Measurements from ENCODE around the gene FAM227B.
"Not testable (repeated sequence)": the region's sequence is repeated elsewhere in the genome, so short reads cannot be mapped to it uniquely, and the experiment has no call there.

The FAM227B gene

GRCh38 chr15:49619226-49619625 lies 1.4 kb downstream of the FAM227B start:
- DNase-seq = no peak
- intact Hi-C loops (cut with DNase I) = no loop called here

DNA sequence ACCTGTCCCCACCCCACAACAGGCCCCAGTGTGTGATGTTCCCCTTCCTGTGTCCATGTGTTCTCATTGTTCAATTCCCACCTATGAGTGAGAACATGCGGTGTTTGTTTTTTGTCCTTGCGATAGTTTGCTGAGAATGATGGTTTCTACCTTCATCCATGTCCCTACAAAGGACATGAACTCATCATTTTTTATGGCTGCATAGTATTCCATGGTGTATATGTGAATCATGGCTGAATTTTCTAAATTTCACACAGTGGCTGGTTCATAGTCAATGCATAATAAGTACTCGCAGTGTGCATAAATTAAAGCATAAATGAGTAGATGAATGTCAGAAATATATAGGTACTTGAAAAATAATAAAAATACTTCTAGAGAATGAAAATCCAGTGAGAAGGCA lies 8.4 kb downstream of the FAM227B start:
- DNase-seq; intact Hi-C loops (cut with DNase I): not testable (repeated sequence)

GRCh38 chr15:49610157-49610918 lies 10.3 kb downstream of the FAM227B start:
- DNase-seq = no peak
- intact Hi-C loops (cut with DNase I) = no loop called here

- no peak for DNase-seq
- intact Hi-C loops (cut with DNase I) = no loop called here
Measured at GRCh38 chr15:49606594-49606993, 14.0 kb downstream of the FAM227B start.

- intact Hi-C loops (cut with DNase I) = no loop called here
- peak in 2 of 10 donors; percentile 62 to 82 for DNase-seq
Measured at GRCh38 chr15:49605588-49605987, 15.0 kb downstream of the FAM227B start.

DNA sequence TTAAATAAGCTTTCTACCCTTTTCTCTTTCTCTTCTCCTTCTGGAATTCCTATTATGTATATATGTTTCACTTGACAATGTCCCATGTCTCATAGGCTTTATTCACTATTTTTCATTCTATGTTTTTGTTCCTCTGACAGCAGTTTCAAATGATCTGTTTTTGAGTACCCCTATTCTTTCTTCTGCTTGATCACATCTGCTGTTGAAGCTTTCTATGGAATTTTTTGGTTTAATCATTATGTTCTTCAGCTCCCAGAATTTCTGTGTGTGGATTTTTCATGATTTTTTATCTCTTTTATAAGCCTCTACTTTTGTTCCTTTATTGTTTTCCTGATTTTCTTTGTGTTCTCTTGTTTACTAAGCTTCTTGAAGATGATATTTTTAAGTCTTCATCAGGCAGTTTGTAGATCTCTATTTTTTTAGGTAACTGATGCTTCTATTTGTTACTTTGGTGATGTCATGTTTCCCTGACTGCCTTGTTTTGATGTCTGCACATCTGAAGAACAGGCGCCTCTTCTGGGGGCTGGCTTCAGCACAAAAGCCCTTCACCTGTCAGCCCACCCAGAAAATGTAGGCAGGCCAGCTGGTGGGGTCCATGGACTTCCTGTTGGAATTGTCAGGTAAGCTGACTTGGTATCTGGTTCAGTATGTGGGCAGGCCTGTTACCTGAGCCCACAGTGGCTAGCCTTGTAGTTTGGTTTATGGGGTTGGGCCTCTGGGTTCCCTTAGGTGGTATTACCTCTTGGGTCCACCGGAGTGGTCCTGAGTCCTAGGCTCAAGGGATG lies 15.8 kb downstream of the FAM227B start:
- intact Hi-C loops (cut with DNase I) = no loop called here
- peak in 2 of 10 donors; percentile 53 to 57 for DNase-seq

GRCh38 chr15:49592829-49593316 lies 27.7 kb downstream of the FAM227B start:
- intact Hi-C loops (cut with DNase I) = not testable (repeated sequence)
- peak in 2 of 10 donors; percentile 47 to 76 for DNase-seq

GRCh38 chr15:49589030-49589429 lies 31.6 kb downstream of the FAM227B start:
- intact Hi-C loops (cut with DNase I) = no loop called here
- DNase-seq = no peak

DNA sequence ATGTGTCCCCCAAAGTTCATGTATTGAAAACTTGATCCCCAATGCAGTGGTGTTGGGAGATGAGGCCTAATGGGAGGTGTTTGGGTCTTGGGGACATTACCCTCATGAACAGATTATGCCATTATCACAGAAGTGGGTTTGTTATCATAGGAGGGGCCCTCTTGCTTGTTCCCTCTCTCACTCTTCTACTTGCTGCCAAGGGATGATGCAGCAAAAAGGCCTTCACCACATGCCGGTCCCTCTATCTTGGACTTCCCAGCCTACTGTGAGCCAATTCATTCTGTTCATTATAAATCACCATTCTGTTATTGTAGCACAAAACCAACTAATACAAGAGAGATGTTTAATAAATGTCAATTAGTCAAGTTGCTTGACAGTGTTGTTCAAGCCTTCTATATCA lies 47.2 kb downstream of the FAM227B start:
- no peak for DNase-seq
- intact Hi-C loops (cut with DNase I) = no loop called here

- DNase-seq = no peak
- intact Hi-C loops (cut with DNase I) = no loop called here
Measured at GRCh38 chr15:49570672-49571071, 49.9 kb downstream of the FAM227B start.

GRCh38 chr15:49570174-49570573 lies 50.4 kb downstream of the FAM227B start:
- DNase-seq = no peak
- intact Hi-C loops (cut with DNase I) = no loop called here

GRCh38 chr15:49560045-49560444 lies 60.6 kb downstream of the FAM227B start:
- DNase-seq = no peak
- intact Hi-C loops (cut with DNase I) = no loop called here

- intact Hi-C loops (cut with DNase I) = no loop called here
- DNase-seq = no peak
Measured at GRCh38 chr15:49558929-49559328, 61.7 kb downstream of the FAM227B start.

DNA sequence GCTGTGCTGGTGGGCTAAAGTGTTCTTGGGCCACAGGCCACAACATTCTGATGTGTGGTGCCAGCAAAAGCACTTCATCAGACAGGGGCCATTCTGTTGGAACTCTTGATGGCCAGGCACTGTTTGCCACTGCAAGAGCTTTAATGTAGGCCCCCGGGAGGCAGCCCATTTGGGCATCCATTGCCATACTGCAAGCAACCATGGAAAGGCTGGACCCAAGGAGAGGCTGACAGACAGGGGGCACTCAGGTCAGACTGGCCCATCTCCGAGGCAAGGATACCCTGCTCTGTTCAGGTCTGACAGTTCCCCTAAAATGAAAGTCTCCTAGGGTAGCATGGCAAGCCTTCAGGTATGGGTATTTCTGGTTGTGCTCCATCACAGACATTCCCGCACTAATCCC lies 64.2 kb downstream of the FAM227B start:
- DNase-seq = no peak
- intact Hi-C loops (cut with DNase I) = no loop called here

- DNase-seq = peak in 2 of 10 donors; percentile 47 to 57
- intact Hi-C loops (cut with DNase I) = not testable (repeated sequence)
Measured at GRCh38 chr15:49550342-49550741, 70.3 kb downstream of the FAM227B start.

GRCh38 chr15:49538520-49538919 lies 82.1 kb downstream of the FAM227B start:
- intact Hi-C loops (cut with DNase I) = no loop called here
- no peak for DNase-seq

- intact Hi-C loops (cut with DNase I) = no loop called here
- DNase-seq = no peak
Measured at GRCh38 chr15:49530092-49530491, 90.5 kb downstream of the FAM227B start.

GRCh38 chr15:49528289-49528688 lies 92.3 kb downstream of the FAM227B start:
- DNase-seq = no peak
- intact Hi-C loops (cut with DNase I) = no loop called here

DNA sequence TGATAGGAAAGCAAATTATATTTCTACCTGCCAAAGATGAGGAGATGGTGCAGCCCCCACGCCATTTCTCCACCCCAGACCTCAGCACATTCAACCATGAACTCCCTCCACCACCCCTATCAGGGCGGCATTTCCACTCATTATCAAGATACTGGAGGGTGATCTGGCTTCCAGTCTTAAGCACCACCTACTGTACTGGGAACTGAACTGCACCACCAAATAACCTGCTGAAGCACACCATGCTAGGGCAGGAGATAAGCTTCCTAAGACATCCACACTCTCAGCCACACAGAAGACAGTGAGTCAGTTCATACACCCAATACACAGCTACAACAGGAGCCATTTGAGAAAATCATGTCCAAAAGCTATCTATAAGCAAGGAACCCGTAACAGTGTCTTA lies 98.8 kb downstream of the FAM227B start:
- intact Hi-C loops (cut with DNase I) = no loop called here
- DNase-seq = no peak

- intact Hi-C loops (cut with DNase I) = not testable (repeated sequence)
Measured at GRCh38 chr15:49512739-49513138, 107.9 kb downstream of the FAM227B start.

GRCh38 chr15:49507261-49507660 lies 113.4 kb downstream of the FAM227B start:
- intact Hi-C loops (cut with DNase I) = no loop called here
- no peak for DNase-seq

More at GRCh38 chr15:49512739-49513138, 107.9 kb downstream of the FAM227B start:
- not testable (repeated sequence) for DNase-seq

DNA sequence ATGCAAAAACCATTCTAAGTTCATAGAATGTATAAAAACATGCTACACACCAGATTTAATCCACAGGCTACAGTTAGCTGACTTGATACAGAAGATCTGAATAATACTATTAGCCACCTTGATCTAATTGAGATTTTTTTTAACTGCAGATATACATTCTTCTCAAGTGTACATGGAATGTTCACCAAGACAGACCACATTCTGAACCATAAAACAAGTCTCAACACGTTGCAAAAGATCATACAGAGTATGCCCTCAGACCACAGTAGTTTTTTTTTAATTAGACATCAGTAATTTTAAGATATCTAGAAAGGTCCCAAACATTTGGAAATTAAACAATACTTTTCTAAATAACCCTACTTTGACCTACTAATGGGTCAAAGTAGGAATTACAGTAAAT lies 114.3 kb downstream of the FAM227B start:
- no peak for DNase-seq
- intact Hi-C loops (cut with DNase I) = no loop called here
